SK-N-SH treated with all-trans-retinoic acid at 6 μM for 48 hours (cell line): ENCODE results near the gene PAX5.
A peak's percentile ranks its signal among the peaks of the same experiment; 100 is the strongest.
"Not testable (repeated sequence)": the region's sequence is repeated elsewhere in the genome, so short reads cannot be mapped to it uniquely, and the experiment has no call there.

Experiments used
- ATAC-seq: fragments of 200-7000 bp; cut with Tn5 transposase; 3 replicates; pipeline ENCODE4 v1.9.1; 2020; ENCODE audit warnings: mild to moderate bottlenecking, moderate library complexity
- ARNTL ChIP-seq: fragments of 450-650 bp; formaldehyde crosslinking; IDR thresholded peaks from 2 replicates; pipeline ENCODE4 v1.5.0; 2020; ENCODE audit warnings: low read depth, mild to moderate bottlenecking, moderate library complexity, borderline replicate concordance
- ESRRG ChIP-seq: fragments of 250-450 bp; sonication (Bioruptor Pico); IDR thresholded peaks from 2 replicates; pipeline ENCODE4 v1.6.1; 2021; ENCODE audit warnings: mild to moderate bottlenecking
- GLIS3 ChIP-seq: fragments of 250-450 bp; sonication (Bioruptor Pico); IDR thresholded peaks from 2 replicates; pipeline ENCODE4 v1.5.0; 2020; ENCODE audit warnings: mild to moderate bottlenecking, moderate library complexity
- OSR1 ChIP-seq: fragments of 250-450 bp; sonication (Bioruptor Pico); IDR thresholded peaks from 2 replicates; pipeline ENCODE4 v1.8.0; 2022; ENCODE audit warnings: moderate library complexity, mild to moderate bottlenecking, inconsistent platforms
- PPARA ChIP-seq: fragments of 250-450 bp; sonication (Bioruptor Pico); IDR thresholded peaks from 2 replicates; pipeline ENCODE4 v1.5.0; 2020; ENCODE audit warnings: mild to moderate bottlenecking, borderline replicate concordance
- RARB ChIP-seq: fragments of 250-450 bp; sonication (Bioruptor Pico); IDR thresholded peaks from 2 replicates; pipeline ENCODE4 v1.8.0; 2021; ENCODE audit warnings: mild to moderate bottlenecking, moderate library complexity
- SNAI2 ChIP-seq: fragments of 250-450 bp; sonication (Bioruptor Pico); IDR thresholded peaks from 2 replicates; pipeline ENCODE4 v1.5.0; 2020; ENCODE audit warnings: mild to moderate bottlenecking, moderate library complexity
- TCF4 ChIP-seq: fragments of 250-450 bp; sonication (Bioruptor Pico); IDR thresholded peaks from 2 replicates; pipeline ENCODE4 v1.8.0; 2021; ENCODE audit warnings: mild to moderate bottlenecking, moderate library complexity, borderline replicate concordance
- TOX ChIP-seq: fragments of 250-450 bp; sonication (Bioruptor Pico); IDR thresholded peaks from 2 replicates; pipeline ENCODE4 v1.8.0; 2021; ENCODE audit warnings: mild to moderate bottlenecking, moderate library complexity, borderline replicate concordance
- ZC3H10 ChIP-seq: fragments of 250-450 bp; sonication (Bioruptor Pico); IDR thresholded peaks from 2 replicates; pipeline ENCODE4 v1.5.1; 2021; ENCODE audit warnings: mild to moderate bottlenecking, moderate library complexity
- ZFP3 ChIP-seq: fragments of 250-450 bp; sonication (Bioruptor Pico); IDR thresholded peaks from 2 replicates; pipeline ENCODE4 v1.5.0; 2020; ENCODE audit warnings: mild to moderate bottlenecking, moderate library complexity
- ZFP30 ChIP-seq: fragments of 450-650 bp; formaldehyde crosslinking; IDR thresholded peaks from 2 replicates; pipeline ENCODE4 v1.5.0; 2022; ENCODE audit warnings: mild to moderate bottlenecking, moderate library complexity
- ZNF565 ChIP-seq: fragments of 450-650 bp; formaldehyde crosslinking; conservative IDR thresholded peaks from 2 replicates; pipeline ENCODE4 v1.5.0; 2020; ENCODE audit warnings: low read depth, mild to moderate bottlenecking, moderate library complexity
- ZNF70 ChIP-seq: fragments of 450-650 bp; formaldehyde crosslinking; IDR thresholded peaks from 2 replicates; pipeline ENCODE4 v1.5.0; 2020; ENCODE audit warnings: mild to moderate bottlenecking, moderate library complexity
- ZNF8 ChIP-seq: fragments of 450-650 bp; formaldehyde crosslinking; IDR thresholded peaks from 2 replicates; pipeline ENCODE4 v1.5.0; 2020; ENCODE audit warnings: mild to moderate bottlenecking, moderate library complexity
- TF ChIP-seq, protein P1 (sequence below): fragments of 250-450 bp; sonication (Bioruptor Pico); IDR thresholded peaks from 2 replicates; pipeline ENCODE4 v1.5.1; 2021; ENCODE audit warnings: mild to moderate bottlenecking, moderate library complexity
- TF ChIP-seq, protein P2 (sequence below): fragments of 250-450 bp; sonication (Bioruptor Pico); IDR thresholded peaks from 2 replicates; pipeline ENCODE4 v1.8.0; 2021; ENCODE audit warnings: low read depth, mild to moderate bottlenecking, moderate library complexity, borderline replicate concordance
- TF ChIP-seq, protein P3 (sequence below): fragments of 250-450 bp; sonication (Bioruptor Pico); IDR thresholded peaks from 2 replicates; pipeline ENCODE4 v1.8.0; 2020; ENCODE audit warnings: mild to moderate bottlenecking, moderate library complexity, borderline replicate concordance

The PAX5 gene

GRCh38 chr9:37033682-37034304 lies at the start of gene PAX5:
PAX5 (minus strand) TSS chr9:37034268; CDS start chr9:37034031, 237 bp downstream.
- ATAC-seq: no peak
- TF ChIP-seq RARB (CRISPR knock-in tag): no peak
- TF ChIP-seq OSR1 (CRISPR knock-in tag): no peak
- TF ChIP-seq, protein P1, sequence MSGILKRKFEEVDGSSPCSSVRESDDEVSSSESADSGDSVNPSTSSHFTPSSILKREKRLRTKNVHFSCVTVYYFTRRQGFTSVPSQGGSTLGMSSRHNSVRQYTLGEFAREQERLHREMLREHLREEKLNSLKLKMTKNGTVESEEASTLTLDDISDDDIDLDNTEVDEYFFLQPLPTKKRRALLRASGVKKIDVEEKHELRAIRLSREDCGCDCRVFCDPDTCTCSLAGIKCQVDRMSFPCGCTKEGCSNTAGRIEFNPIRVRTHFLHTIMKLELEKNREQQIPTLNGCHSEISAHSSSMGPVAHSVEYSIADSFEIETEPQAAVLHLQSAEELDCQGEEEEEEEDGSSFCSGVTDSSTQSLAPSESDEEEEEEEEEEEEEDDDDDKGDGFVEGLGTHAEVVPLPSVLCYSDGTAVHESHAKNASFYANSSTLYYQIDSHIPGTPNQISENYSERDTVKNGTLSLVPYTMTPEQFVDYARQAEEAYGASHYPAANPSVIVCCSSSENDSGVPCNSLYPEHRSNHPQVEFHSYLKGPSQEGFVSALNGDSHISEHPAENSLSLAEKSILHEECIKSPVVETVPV (CRISPR knock-in tag): no peak
- no peak for TF ChIP-seq ZFP30 (CRISPR knock-in tag)
- no peak for TF ChIP-seq GLIS3 (CRISPR knock-in tag)
- no peak for TF ChIP-seq TCF4 (CRISPR knock-in tag)
- no peak for TF ChIP-seq ZNF70
- no peak for TF ChIP-seq ESRRG (CRISPR knock-in tag)
- TF ChIP-seq, protein P2, sequence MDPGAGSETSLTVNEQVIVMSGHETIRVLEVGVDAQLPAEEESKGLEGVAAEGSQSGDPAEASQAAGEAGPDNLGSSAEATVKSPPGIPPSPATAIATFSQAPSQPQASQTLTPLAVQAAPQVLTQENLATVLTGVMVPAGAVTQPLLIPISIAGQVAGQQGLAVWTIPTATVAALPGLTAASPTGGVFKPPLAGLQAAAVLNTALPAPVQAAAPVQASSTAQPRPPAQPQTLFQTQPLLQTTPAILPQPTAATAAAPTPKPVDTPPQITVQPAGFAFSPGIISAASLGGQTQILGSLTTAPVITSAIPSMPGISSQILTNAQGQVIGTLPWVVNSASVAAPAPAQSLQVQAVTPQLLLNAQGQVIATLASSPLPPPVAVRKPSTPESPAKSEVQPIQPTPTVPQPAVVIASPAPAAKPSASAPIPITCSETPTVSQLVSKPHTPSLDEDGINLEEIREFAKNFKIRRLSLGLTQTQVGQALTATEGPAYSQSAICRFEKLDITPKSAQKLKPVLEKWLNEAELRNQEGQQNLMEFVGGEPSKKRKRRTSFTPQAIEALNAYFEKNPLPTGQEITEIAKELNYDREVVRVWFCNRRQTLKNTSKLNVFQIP (CRISPR knock-in tag): no peak
- TF ChIP-seq ARNTL (CRISPR knock-in tag): no peak
- TF ChIP-seq ZNF8 (CRISPR knock-in tag): no peak
- no peak for TF ChIP-seq ZNF565 (CRISPR knock-in tag)
- TF ChIP-seq ZC3H10: no peak
- TF ChIP-seq, protein P3, sequence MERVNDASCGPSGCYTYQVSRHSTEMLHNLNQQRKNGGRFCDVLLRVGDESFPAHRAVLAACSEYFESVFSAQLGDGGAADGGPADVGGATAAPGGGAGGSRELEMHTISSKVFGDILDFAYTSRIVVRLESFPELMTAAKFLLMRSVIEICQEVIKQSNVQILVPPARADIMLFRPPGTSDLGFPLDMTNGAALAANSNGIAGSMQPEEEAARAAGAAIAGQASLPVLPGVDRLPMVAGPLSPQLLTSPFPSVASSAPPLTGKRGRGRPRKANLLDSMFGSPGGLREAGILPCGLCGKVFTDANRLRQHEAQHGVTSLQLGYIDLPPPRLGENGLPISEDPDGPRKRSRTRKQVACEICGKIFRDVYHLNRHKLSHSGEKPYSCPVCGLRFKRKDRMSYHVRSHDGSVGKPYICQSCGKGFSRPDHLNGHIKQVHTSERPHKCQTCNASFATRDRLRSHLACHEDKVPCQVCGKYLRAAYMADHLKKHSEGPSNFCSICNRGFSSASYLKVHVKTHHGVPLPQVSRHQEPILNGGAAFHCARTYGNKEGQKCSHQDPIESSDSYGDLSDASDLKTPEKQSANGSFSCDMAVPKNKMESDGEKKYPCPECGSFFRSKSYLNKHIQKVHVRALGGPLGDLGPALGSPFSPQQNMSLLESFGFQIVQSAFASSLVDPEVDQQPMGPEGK (CRISPR knock-in tag): no peak

DNA sequence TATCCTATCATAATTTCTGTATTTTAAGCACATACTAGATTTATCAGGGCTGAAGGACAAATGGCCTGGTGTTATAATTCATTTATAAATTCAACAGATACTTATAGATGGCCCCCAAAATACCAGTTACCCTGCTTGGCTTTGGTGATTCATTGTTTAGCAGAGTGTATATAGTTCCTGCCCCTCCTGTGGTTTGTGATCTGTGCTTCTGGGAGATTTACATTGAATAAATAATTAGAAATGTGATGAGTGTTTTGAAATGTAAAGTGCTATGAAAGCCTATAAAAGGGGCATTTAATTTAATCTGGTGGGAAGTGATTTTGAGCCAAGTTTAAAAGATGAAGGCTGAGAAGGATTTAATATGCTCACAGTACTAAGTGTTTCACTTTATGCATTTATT lies 49.6 kb upstream of the PAX5 start:
- no peak for ATAC-seq
- TF ChIP-seq ZNF565 (CRISPR knock-in tag): no peak
- TF ChIP-seq OSR1 (CRISPR knock-in tag): no peak
- no peak for TF ChIP-seq RARB (CRISPR knock-in tag)
- no peak for TF ChIP-seq SNAI2 (CRISPR knock-in tag)
- no peak for TF ChIP-seq TOX
- TF ChIP-seq ZFP30 (CRISPR knock-in tag): no peak
- TF ChIP-seq, protein P3 (CRISPR knock-in tag): no peak
- TF ChIP-seq PPARA: no peak
- TF ChIP-seq, protein P2 (CRISPR knock-in tag): no peak

DNA sequence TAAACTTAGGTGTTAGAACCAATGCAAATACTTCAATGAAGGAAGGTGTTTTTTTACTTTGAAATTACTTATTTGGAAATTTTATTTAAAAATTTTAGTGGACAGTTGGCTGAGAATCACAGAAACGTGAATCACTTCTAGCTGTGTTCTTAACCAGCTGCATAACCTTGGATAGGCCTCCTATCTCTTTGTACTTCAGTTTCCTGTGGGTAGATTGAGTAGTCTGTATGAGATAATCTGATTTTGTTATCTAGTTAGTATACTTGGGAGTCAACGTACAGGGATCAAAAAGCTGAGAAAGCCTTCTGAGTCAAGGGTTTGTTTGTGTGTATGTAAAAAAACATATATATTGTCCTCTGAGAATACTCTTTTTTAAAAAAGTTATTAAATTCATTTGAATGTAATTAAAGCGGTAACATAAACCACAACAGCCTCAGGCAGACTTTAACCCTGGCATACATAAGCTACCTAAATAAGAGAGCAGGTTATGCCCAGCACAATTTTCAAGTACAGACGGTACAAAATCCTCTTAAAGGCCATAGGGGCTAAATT lies 48.2 kb upstream of the PAX5 start:
- TF ChIP-seq ZFP3 (CRISPR knock-in tag): no peak
- ATAC-seq: no peak

GRCh38 chr9:37081507-37081906 lies 47.4 kb upstream of the PAX5 start:
- ATAC-seq: not testable (repeated sequence)

DNA sequence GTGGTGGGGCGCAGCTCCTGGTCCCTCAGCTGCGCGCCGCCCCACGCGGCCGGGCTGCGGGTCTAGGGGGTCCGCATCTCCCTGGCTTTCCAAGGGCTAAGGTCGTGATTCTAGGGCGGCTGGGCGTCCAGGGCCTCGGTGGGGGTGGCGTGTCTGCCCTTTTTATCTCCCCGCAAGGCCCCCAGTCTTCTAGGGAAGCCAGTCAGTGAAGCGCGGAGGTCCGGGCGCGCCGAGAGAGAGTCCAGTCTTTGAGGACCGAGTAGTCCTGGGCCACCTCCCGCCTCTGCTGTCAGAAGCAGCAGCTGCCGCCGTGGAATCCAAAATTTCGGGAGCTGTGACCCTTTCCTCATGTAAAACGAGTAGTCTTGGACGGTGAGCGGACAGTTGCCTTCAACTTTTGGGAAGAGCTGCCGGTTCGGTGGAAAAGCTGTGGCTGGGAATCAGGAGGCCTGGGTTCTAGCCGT lies 46.1 kb upstream of the PAX5 start:
- ATAC-seq: peak; percentile 73
